NCI-H1092 (cell line): ENCODE results near the gene CIB2.

Experiments
- DNase-seq: peaks from one replicate; lab custom pipeline; 2025; lab: John Stamatoyannopoulos, UW

CIB2 gene

GRCh38 chr15:78065973-78066946 is 65.0 kb downstream of the CIB2 start:
- no peak for DNase-seq

DNA sequence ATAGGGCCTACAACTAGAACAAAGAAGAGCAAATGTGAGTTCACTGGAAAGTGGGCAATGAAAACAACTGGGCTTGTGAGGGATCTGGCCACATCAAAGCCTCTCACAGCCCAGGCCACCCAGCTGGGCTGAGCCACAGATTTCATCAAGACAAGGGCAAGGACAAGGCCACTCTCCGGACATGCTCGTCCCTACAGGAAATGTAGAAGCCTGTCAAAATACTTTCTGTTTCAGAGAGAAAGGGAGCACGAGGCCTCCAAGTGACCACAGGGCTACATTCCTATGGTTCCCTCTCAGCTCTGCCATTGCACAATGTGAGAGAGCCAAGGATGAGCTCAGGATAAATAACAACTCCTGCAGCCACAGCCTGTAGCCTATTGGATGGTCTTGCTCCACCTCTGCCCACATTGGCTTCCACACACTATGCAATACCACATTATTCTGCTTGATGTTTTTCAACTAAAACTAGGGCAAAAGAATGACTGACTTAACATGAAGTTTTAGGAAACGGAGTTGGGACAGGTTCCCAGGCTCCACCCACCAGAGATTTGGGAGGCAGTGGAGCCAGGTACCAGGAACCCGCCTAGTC is 65.9 kb downstream of the CIB2 start:
- no peak for DNase-seq

- DNase-seq, result no peak
Observed at GRCh38 chr15:78064544-78064943, 66.7 kb downstream of the CIB2 start.

DNA sequence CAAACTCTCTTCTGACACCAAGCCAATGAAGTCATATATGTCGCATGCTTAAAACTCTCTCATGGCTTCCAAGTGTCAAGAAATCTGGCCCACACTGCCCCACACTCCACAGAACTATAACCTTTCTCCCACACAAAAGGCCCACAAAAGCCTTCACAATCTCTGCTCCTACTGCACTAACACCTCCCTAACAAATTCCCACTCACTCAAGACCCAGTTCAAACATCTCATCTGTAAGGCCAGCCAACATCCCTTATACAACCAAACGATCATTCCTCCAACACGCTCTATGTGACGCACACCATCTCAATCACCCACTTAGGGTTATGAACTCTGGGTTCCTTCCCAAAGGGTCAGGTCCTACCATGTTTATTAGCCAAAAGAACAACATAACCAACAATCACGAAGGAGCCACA is 67.3 kb downstream of the CIB2 start:
- no peak for DNase-seq

DNA sequence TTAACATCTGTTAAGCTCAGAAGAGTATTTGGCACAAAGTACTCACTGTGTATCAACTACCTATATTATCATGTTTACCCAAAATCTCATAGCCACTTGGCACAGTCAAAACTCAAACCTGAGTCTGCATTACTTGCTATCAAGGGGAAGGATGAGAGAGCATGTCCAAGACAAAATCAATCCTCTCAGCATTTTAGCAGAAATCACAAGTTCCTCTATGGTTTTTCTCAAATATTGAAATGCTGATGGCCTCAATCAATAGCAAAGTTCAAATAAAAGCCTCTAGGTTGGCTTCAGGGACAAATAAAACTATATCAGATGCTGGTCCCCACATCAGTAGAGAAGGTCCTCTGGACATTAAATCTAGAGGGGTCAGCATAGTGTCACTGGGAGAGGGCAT is 68.0 kb downstream of the CIB2 start:
- DNase-seq, result peak; percentile 10

- DNase-seq, result no peak
Observed at GRCh38 chr15:78061963-78062427, 69.2 kb downstream of the CIB2 start.

GRCh38 chr15:78060232-78060631 is 71.0 kb downstream of the CIB2 start:
- no peak for DNase-seq

DNA sequence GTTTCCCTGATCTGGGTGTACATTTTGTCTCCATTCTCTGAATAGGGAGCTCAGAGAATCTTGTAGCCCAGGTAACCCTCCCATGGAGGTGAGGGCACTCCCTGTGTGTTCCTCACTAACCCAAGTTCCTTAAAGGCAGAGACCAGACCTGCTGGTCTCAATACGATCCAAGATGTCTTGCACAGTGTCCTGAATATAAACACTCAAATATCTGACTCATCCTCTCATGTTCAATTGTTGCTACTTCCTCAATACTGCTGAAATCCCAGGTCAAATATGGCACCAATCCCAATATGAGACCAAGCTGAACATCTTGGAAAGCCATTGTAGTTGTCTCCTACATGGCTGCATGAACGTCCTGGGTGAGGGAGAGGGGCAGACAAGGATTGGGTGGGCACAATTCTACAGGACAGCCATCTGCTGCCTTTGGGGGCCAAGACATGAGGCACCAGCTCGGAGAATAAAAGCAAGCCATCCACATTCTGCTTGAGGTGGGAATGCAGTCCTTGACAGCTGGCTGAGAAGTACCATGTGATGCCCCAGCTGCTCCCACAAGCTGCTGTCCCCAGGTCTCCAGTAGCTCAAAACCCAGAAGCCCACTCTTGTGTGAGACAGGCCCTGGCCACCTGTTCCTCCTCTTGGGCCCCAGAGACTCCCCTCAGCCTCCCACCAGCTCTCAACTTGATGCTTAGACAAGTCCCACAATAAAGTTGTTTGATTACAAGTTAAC is 72.0 kb downstream of the CIB2 start:
- DNase-seq, result no peak

GRCh38 chr15:78058401-78058935 is 72.8 kb downstream of the CIB2 start:
- no peak for DNase-seq

GRCh38 chr15:78057803-78058202 is 73.4 kb downstream of the CIB2 start:
- DNase-seq, result no peak

GRCh38 chr15:78056714-78057269 is 74.5 kb downstream of the CIB2 start:
- DNase-seq, result no peak

DNA sequence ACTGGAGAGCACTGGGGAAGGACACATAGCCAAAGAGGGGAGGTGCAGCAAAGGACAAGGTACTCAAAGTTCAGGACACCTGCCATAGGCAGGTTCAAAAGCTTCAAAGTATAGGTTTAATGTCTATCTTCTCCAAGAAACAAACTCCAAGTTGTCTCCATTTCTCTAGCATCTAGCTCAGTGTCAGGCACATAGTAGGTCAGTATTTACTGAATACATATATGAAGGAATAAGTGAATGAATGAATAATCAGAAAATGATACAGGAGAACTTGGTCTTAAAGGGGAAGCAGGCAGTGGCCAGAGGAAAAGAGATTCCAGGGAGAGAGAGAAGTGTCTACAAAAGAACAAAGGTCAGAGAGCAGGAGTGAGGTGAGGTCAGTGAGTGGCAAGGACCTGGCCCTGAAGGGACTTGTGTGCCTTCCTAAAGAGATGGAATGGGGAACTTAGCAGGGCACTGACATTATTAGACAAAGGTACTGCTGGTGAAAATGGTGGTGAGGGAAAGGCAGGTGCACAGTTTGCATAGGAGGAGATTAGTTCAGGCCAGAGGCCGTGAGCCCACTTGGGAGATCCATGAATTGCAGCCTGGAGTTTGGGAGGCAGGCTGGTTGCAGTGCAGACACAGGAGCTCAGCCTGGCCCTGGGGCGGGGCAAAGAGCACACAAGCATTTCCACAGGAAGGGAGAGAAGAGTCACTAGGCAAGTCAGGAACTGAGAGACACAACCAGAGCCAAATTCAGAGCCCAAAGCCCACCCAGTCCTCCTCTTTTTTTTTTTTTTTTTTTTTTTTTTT is 75.1 kb downstream of the CIB2 start:
- no peak for DNase-seq

- no peak for DNase-seq
Observed at GRCh38 chr15:78054966-78055365, 76.3 kb downstream of the CIB2 start.
